SK-N-SH (cell line): ENCODE measurements around the gene NUDCD3. TPM values are rescaled to one million over a fixed set of nuclear protein-coding genes. Genes with fewer than 3 reads are reported as not detected.

Experiments used
- CTCF ChIA-PET: fragments of 300-600, 350-600 bp; formaldehyde crosslinking; extraction: SDS; loops from one replicate; lab custom pipeline; 2021; lab: Yijun Ruan, JAX
- POLR2A ChIA-PET: fragments of 350-600 bp; sonication (Branson Sonifier 250); formaldehyde crosslinking; extraction: SDS; loops from one replicate; lab custom pipeline; 2020; ENCODE audit warnings: antibody characterized with exemption, inconsistent platforms; lab: Yijun Ruan, JAX
- DNase-seq: peaks from one replicate; pipeline ENCODE4 v3.0.0; 2012
- H2AFZ ChIP-seq: fragments of 200-600 bp; sonication (generic); 2 replicates; pipeline ENCODE4 v1.8.1; 2016; ENCODE audit warnings: antibody characterized with exemption, mild to moderate bottlenecking, low read depth
- H3F3A ChIP-seq: fragments of 200-600 bp; sonication (generic); replicated peaks from 2 replicates; pipeline ENCODE3; 2016; ENCODE audit warnings: antibody characterized with exemption, mild to moderate bottlenecking; ENCODE audit not compliant: insufficient read depth
- H3K27ac ChIP-seq, 2 experiments: fragments of 200-500 bp in 1 of 2; fragments of 200-600 bp in 1 of 2; sonication (Bioruptor generic) in 1 of 2; sonication (generic), shearing (Covaris generic) in 1 of 2; 2 replicates each; pipeline versions ENCODE4 v1.5.1 to v1.6.1; 2014 to 2016; ENCODE audit warnings: low read depth in 2 of 2, inconsistent platforms in 1 of 2, low read length in 1 of 2, mild to moderate bottlenecking in 1 of 2, mixed read lengths in 1 of 2
- H3K27me3 ChIP-seq: fragments of 200-600 bp; sonication (generic), shearing (Covaris generic); 2 replicates; pipeline ENCODE4 v1.6.1; 2016; ENCODE audit warnings: mixed run types; ENCODE audit not compliant: insufficient read depth
- H3K36me3 ChIP-seq, 2 experiments: fragments of 200-500 bp in 1 of 2; fragments of 200-600 bp in 1 of 2; sonication (Bioruptor generic) in 1 of 2; sonication (generic) in 1 of 2; replicated peaks in 1 of 2; 2 replicates each; pipeline versions ENCODE3 to v1.5.1; 2014 to 2016; ENCODE audit warnings: low read length in 1 of 2, mild to moderate bottlenecking in 1 of 2; ENCODE audit not compliant: insufficient read depth in 2 of 2, control insufficient read depth in 1 of 2
- H3K4me1 ChIP-seq, 2 experiments: fragments of 200-500 bp in 1 of 2; fragments of 200-600 bp in 1 of 2; sonication (Bioruptor generic) in 1 of 2; sonication (generic), shearing (Covaris generic) in 1 of 2; 2 replicates each; pipeline versions ENCODE4 v1.5.1 to v1.6.1; 2014 to 2016; ENCODE audit warnings: low read depth in 1 of 2, low read length in 1 of 2, mixed run types in 1 of 2; ENCODE audit not compliant: insufficient read depth in 2 of 2, control insufficient read depth in 1 of 2
- H3K4me2 ChIP-seq: fragments of 200-600 bp; sonication (generic), shearing (Covaris generic); 2 replicates; pipeline ENCODE4 v1.6.1; 2017; ENCODE audit warnings: mixed run types
- H3K4me3 ChIP-seq, 2 experiments: fragments of 200-500 bp in 1 of 2; fragments of 200-600 bp in 1 of 2; sonication (Bioruptor generic) in 1 of 2; sonication (generic), shearing (Covaris generic) in 1 of 2; 2 replicates each; pipeline versions ENCODE4 v1.5.1 to v1.8.1; 2014 to 2016; ENCODE audit warnings: low read depth in 2 of 2, inconsistent platforms in 1 of 2, low read length in 1 of 2, mild to moderate bottlenecking in 1 of 2, mixed read lengths in 1 of 2, moderate library complexity in 1 of 2
- H3K79me2 ChIP-seq: fragments of 200-600 bp; sonication (generic); 2 replicates; pipeline ENCODE4 v1.8.1; 2017; ENCODE audit warnings: mild to moderate bottlenecking; ENCODE audit not compliant: insufficient read depth
- H3K9ac ChIP-seq: fragments of 200-600 bp; sonication (generic); 2 replicates; pipeline ENCODE4 v1.6.1; 2017; ENCODE audit warnings: mixed run types
- H3K9me2 ChIP-seq: fragments of 200-600 bp; sonication (generic); 2 replicates; pipeline ENCODE4 v1.6.1; 2017; ENCODE audit warnings: mixed run types
- H3K9me3 ChIP-seq: fragments of 200-600 bp; sonication (generic); 2 replicates; pipeline ENCODE4 v1.6.1; 2017; ENCODE audit warnings: mixed run types, mild to moderate bottlenecking, moderate library complexity
- H4K20me1 ChIP-seq: fragments of 200-600 bp; sonication (generic); 2 replicates; pipeline ENCODE4 v1.6.1; 2017; ENCODE audit warnings: mild to moderate bottlenecking, mixed run types; ENCODE audit not compliant: insufficient read depth
- CHD2 ChIP-seq: fragments of 150-350 bp; IDR thresholded peaks from 2 replicates; pipeline ENCODE4 v1.6.1; 2018; ENCODE audit warnings: low read length; ENCODE audit not compliant: partially characterized antibody
- EP300 ChIP-seq, 2 experiments: IDR thresholded peaks; 2 replicates each; pipeline versions ENCODE4 v1.4.0 to v1.6.1; 2012; ENCODE audit warnings: borderline replicate concordance in 1 of 2, low read depth in 1 of 2, low read length in 1 of 2
- EZH2phosphoT487 ChIP-seq: fragments of 200-600 bp; sonication (generic); IDR thresholded peaks from 2 replicates; pipeline ENCODE4 v1.6.1; 2017; ENCODE audit warnings: low read depth, mixed run types, mild to moderate bottlenecking, antibody characterized with exemption, moderate library complexity, borderline replicate concordance
- FOSL2 ChIP-seq: IDR thresholded peaks from 2 replicates; pipeline ENCODE4 v1.4.0; 2012; ENCODE audit warnings: low read depth, mild to moderate bottlenecking, moderate library complexity, borderline replicate concordance
- FOXJ3 ChIP-seq: sonication (generic); formaldehyde crosslinking; IDR thresholded peaks from 2 replicates; pipeline ENCODE4 v1.5.1; 2020; ENCODE audit warnings: mild to moderate bottlenecking, missing genetic modification reagents
- GABPA ChIP-seq: IDR thresholded peaks from 2 replicates; pipeline ENCODE4 v1.4.0; 2012; ENCODE audit warnings: low read depth, mild to moderate bottlenecking
- JUND ChIP-seq: IDR thresholded peaks from 2 replicates; pipeline ENCODE4 v1.4.0; 2012
- MEF2A ChIP-seq: IDR thresholded peaks from 2 replicates; pipeline ENCODE4 v1.4.0; 2012; ENCODE audit warnings: low read depth, borderline replicate concordance
- POLR2AphosphoS5 ChIP-seq: IDR thresholded peaks from 2 replicates; pipeline ENCODE4 v1.6.1; 2012; ENCODE audit warnings: low read depth, low read length
- RAD21 ChIP-seq: IDR thresholded peaks from 2 replicates; pipeline ENCODE4 v1.6.1; 2012; ENCODE audit warnings: mild to moderate bottlenecking, low read length
- SIN3A ChIP-seq: IDR thresholded peaks from 2 replicates; pipeline ENCODE4 v1.6.1; 2012; ENCODE audit warnings: low read depth, mild to moderate bottlenecking, low read length, moderate library complexity, borderline replicate concordance
- TCF12 ChIP-seq: IDR thresholded peaks from 2 replicates; pipeline ENCODE4 v1.4.0; 2012
- TEAD4 ChIP-seq: IDR thresholded peaks from 2 replicates; pipeline ENCODE4 v1.4.0; 2012; ENCODE audit warnings: mild to moderate bottlenecking, borderline replicate concordance; ENCODE audit not compliant: insufficient read depth
- WGBS: methylation state at CpG from one replicate; pipeline ENCODE4 v1.1.6; 2017; ENCODE audit warnings: low lambda C conversion rate; 5-methylcytosine and 5-hydroxymethylcytosine counted together
- polyA plus RNA-seq, 3 experiments: library from polyadenylated mRNA; depleted of rRNA; stranded (reverse); fragments of >200 nt; gene quantifications; 2 replicates each; pipeline ENCODE4 v1.2.3, GENCODE V29; 2012
- TF ChIP-seq, protein P1 (sequence below): IDR thresholded peaks from 2 replicates; pipeline ENCODE4 v1.4.0; 2012; ENCODE audit warnings: low read depth, borderline replicate concordance
- TF ChIP-seq, protein P2 (sequence below): IDR thresholded peaks from 2 replicates; pipeline ENCODE4; 2012
- TF ChIP-seq, protein P3 (sequence below): fragments of 150-350 bp; IDR thresholded peaks from 2 replicates; pipeline ENCODE4 v1.6.1; 2017; ENCODE audit warnings: antibody characterized with exemption, low read length, low read depth, borderline replicate concordance
- TF ChIP-seq, protein P4 (sequence below): fragments of 150-350 bp; IDR thresholded peaks from 2 replicates; pipeline ENCODE4 v1.6.1; 2016; ENCODE audit warnings: mild to moderate bottlenecking, low read depth, low read length

NUDCD3 gene
- polyA plus RNA-seq, 1 of the 3 experiments (the other 2 are of a cell fraction), result 66.0 TPM

DNA sequence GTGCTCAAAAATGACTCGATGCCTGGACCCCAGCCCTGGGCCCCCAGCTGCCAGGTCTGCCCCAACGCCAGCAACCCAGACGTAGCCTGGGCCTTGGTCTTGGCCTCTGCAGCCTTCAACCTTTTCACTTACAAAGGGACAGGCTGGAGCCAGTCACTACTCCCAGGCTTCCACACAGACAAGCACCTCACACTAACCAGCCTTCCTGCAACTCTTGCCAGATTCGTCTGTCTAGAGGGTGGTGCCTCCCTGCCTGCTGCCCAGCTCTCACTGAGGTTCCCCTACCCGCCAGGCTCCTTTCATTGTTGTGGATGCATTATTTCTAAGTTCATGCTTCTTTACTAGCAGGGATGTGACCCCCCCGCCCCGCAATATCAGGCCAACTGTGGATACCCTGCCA lies 56.3 kb downstream of the NUDCD3 start:
- no peaks in the 10 kb centered on the region for H3K9me3 ChIP-seq
- peaks cover 41% of the 10 kb centered on the region for H4K20me1 ChIP-seq
- H3K36me3 ChIP-seq, result peaks cover 5 to 11% of the 10 kb centered on the region in 2 experiments
- no peak overlapping the region for H3K4me3 ChIP-seq
- no peak overlapping the region for H3K9ac ChIP-seq
- no peaks in the 10 kb centered on the region for H3K9me2 ChIP-seq
- ChIA-PET POLR2A (no interaction called here), CTCF (interaction anchor here (0.8 to 1.5 kb wide), 3 partner anchors 11 to 194 kb away, joined by 3 to 4 read pairs (median 3); no protein-coding TSS in a partner anchor)
- no peak overlapping the region for H3K27ac ChIP-seq
- no peaks in the 10 kb centered on the region for H3K27me3 ChIP-seq
- no peak overlapping the region for H3K4me2 ChIP-seq
- peaks cover 0 to 9% of the 10 kb centered on the region in 2 experiments; a peak in 1 of 4 replicates for H3K4me1 ChIP-seq
- H3F3A ChIP-seq, result peaks cover 12% of the 10 kb centered on the region
- TF ChIP-seq TCF12 (no peak), MEF2A (no peak), EZH2phosphoT487 (no peak), EP300 (IDR thresholded peaks at IDR 0.05; ENCODE audit: borderline replicate concordance in 1 of 2, low read depth in 1 of 2, low read length in 1 of 2) (no peak), CHD2 (no peak)
- TF ChIP-seq, protein P1, sequence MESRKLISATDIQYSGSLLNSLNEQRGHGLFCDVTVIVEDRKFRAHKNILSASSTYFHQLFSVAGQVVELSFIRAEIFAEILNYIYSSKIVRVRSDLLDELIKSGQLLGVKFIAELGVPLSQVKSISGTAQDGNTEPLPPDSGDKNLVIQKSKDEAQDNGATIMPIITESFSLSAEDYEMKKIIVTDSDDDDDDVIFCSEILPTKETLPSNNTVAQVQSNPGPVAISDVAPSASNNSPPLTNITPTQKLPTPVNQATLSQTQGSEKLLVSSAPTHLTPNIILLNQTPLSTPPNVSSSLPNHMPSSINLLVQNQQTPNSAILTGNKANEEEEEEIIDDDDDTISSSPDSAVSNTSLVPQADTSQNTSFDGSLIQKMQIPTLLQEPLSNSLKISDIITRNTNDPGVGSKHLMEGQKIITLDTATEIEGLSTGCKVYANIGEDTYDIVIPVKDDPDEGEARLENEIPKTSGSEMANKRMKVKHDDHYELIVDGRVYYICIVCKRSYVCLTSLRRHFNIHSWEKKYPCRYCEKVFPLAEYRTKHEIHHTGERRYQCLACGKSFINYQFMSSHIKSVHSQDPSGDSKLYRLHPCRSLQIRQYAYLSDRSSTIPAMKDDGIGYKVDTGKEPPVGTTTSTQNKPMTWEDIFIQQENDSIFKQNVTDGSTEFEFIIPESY, result no peak
- TF ChIP-seq, protein P2, sequence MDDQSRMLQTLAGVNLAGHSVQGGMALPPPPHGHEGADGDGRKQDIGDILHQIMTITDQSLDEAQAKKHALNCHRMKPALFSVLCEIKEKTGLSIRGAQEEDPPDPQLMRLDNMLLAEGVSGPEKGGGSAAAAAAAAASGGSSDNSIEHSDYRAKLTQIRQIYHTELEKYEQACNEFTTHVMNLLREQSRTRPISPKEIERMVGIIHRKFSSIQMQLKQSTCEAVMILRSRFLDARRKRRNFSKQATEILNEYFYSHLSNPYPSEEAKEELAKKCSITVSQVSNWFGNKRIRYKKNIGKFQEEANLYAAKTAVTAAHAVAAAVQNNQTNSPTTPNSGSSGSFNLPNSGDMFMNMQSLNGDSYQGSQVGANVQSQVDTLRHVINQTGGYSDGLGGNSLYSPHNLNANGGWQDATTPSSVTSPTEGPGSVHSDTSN, result no peak
- TF ChIP-seq, all 33 proteins: peak for 0
- H2AFZ ChIP-seq, result no peak overlapping the region
- 93% methylated on average over 7 of the region's 7 CpGs for WGBS
- no peak for DNase-seq
- peaks cover 88% of the 10 kb centered on the region for H3K79me2 ChIP-seq

DNA sequence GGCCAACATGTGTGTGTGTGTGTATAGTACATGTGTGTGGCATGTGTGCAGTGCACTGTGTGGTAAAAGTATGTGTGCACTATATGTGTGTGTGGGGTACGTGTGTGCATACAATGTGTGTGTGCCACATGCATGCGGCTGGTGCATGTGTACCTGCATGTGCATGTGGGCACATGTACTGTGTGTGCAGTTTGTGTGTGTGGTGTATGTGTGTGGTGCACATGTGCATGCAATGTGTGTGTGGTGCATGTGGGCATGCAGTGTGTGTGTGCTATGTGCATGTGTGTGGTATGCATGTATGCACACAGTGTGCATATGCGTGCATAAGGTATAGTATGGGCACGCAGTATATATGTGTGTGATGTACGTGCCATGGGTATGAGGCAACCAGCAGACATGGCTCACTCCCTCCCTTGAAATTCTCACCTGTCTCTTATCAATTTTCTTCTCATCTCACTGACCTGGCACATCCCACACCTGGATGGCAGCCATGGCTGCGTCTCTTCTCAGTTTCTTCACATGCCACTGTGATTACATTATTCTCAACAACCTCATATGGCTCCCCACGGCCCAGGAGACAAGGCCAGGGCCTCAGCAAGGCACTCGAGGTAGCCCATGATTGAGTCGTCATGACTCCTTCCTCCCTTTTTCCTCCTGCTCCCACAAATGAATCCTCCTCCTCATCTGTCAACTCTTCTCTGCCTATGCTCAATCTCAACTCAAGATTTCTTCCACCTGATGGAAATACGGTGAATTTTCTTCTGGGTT lies 57.0 kb downstream of the NUDCD3 start:
- Histone ChIP-seq H3F3A (peaks cover 12% of the 10 kb centered on the region), H3K9ac (no peak overlapping the region), H3K4me3 (no peak overlapping the region), H3K9me2 (no peaks in the 10 kb centered on the region), H3K9me3 (no peaks in the 10 kb centered on the region), H4K20me1 (peaks cover 40% of the 10 kb centered on the region), H3K27me3 (no peaks in the 10 kb centered on the region), H3K36me3 (peaks cover 3 to 11% of the 10 kb centered on the region in 2 experiments), H2AFZ (no peak overlapping the region), H3K4me2 (no peak overlapping the region), H3K4me1 (peaks cover 5 to 9% of the 10 kb centered on the region in 2 experiments; a peak in 1 of 4 replicates), H3K27ac (no peak overlapping the region), H3K79me2 (peaks cover 88% of the 10 kb centered on the region)
- no peak for DNase-seq
- ChIA-PET CTCF (interaction anchor here (0.8 to 2.0 kb wide), 6 partner anchors 11 to 193 kb away, joined by 3 to 5 read pairs (median 4); no protein-coding TSS in a partner anchor), POLR2A (no interaction called here)
- 90% methylated on average over 10 of the region's 10 CpGs for WGBS
- TF ChIP-seq GABPA, result no peak
- TF ChIP-seq TEAD4, result no peak
- no peak for TF ChIP-seq MEF2A
- TF ChIP-seq, protein P3, sequence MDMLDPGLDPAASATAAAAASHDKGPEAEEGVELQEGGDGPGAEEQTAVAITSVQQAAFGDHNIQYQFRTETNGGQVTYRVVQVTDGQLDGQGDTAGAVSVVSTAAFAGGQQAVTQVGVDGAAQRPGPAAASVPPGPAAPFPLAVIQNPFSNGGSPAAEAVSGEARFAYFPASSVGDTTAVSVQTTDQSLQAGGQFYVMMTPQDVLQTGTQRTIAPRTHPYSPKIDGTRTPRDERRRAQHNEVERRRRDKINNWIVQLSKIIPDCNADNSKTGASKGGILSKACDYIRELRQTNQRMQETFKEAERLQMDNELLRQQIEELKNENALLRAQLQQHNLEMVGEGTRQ, result no peak
- no peak for TF ChIP-seq SIN3A
- TF ChIP-seq FOXJ3 (CRISPR knock-in tag), result no peak
- TF ChIP-seq, protein P4, sequence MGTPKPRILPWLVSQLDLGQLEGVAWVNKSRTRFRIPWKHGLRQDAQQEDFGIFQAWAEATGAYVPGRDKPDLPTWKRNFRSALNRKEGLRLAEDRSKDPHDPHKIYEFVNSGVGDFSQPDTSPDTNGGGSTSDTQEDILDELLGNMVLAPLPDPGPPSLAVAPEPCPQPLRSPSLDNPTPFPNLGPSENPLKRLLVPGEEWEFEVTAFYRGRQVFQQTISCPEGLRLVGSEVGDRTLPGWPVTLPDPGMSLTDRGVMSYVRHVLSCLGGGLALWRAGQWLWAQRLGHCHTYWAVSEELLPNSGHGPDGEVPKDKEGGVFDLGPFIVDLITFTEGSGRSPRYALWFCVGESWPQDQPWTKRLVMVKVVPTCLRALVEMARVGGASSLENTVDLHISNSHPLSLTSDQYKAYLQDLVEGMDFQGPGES, result no peak
- no peak for TF ChIP-seq FOSL2
- TF ChIP-seq JUND, result no peak
- TF ChIP-seq POLR2AphosphoS5, result no peak
- TF ChIP-seq RAD21, result no peak
- TF ChIP-seq, protein P1, result no peak
